Breast epithelium (tissue), 4 donors: ENCODE data around the gene EFHD1. TPM values are rescaled to one million over a fixed set of nuclear protein-coding genes. Genes with fewer than 3 reads are reported as not detected.
"Not testable (repeated sequence)": the region's sequence is repeated elsewhere in the genome, so short reads cannot be mapped to it uniquely, and the experiment has no call there.

ENCODE experiments used
- DNase-seq, 2 donors: peaks; one replicate each; pipeline ENCODE4 v3.0.0-alpha.2; 2019; ENCODE audit warnings: low spot score in 2 of 2
- H3K27ac ChIP-seq, 2 donors: fragments of 200-600 bp; sonication (generic) in 1 of 2; one replicate each; pipeline ENCODE4 v1.5.1; 2016 to 2019; ENCODE audit warnings: mild to moderate bottlenecking in 1 of 2
- H3K27me3 ChIP-seq, 2 donors: fragments of 200-600 bp; sonication (generic) in 1 of 2; one replicate each; pipeline versions ENCODE4 v1.5.1 to v1.6.0; 2017 to 2019; ENCODE audit warnings: control low read depth in 1 of 2, mild to moderate bottlenecking in 1 of 2
- H3K36me3 ChIP-seq: fragments of 200-600 bp; one replicate; pipeline ENCODE4 v1.5.1; 2019
- H3K4me1 ChIP-seq, 2 donors: fragments of 200-600 bp; sonication (generic); one replicate each; pipeline ENCODE4 v1.5.1; 2016 to 2019; ENCODE audit warnings: control low read depth in 1 of 2
- H3K4me3 ChIP-seq, 3 donors: fragments of 200-600 bp; sonication (generic); 1 replicate in 2 of 3; 2 replicates in 1 of 3; pipeline ENCODE4 v1.5.1; 2016 to 2019; ENCODE audit warnings: mild to moderate bottlenecking in 3 of 3, moderate library complexity in 2 of 3
- H3K9me3 ChIP-seq, 2 donors: fragments of 200-600 bp; sonication (generic) in 1 of 2; one replicate each; pipeline ENCODE4 v1.5.1; 2016 to 2019; ENCODE audit warnings: control low read depth in 1 of 2
- CTCF ChIP-seq, 3 donors: fragments of 450-650 bp; IDR thresholded peaks; one replicate each; pipeline ENCODE4 v1.5.1; 2016 to 2017; ENCODE audit warnings: antibody characterized with exemption in 3 of 3, mild to moderate bottlenecking in 3 of 3, moderate library complexity in 3 of 3
- POLR2A ChIP-seq: fragments of 450-650 bp; IDR thresholded peaks from one replicate; pipeline ENCODE4 v1.6.1; 2016; ENCODE audit warnings: antibody characterized with exemption, mild to moderate bottlenecking, moderate library complexity
- POLR2AphosphoS5 ChIP-seq, 3 donors: sonication (generic); formaldehyde crosslinking; IDR thresholded peaks; one replicate each; pipeline ENCODE4 v1.6.1; 2017; ENCODE audit warnings: antibody characterized with exemption in 3 of 3
- intact Hi-C: fragments of 100-400 bp; cut with DNase I; formaldehyde crosslinking; loops from one replicate; pipeline ENCODE4 v1.15.1; 2023; ENCODE audit warnings: low total_unique reads
- total RNA-seq, 3 donors: library from RNA; depleted of rRNA; stranded (reverse); fragments of >200 nt; gene quantifications; one replicate each; pipeline ENCODE4 v1.1.0, GENCODE V29; 2016

The EFHD1 gene
- total RNA-seq, 3 donors from 2014 or later = 31.0 to 67.2 (median 52.8) TPM

GRCh38 chr2:232688201-232688600 lies 54.8 kb downstream of the EFHD1 start:
- Histone ChIP-seq H3K27me3 (no peaks in the 10 kb centered on the region), H3K27ac (no peak overlapping the region), H3K4me3 (no peak overlapping the region), H3K9me3 (no peaks in the 10 kb centered on the region), H3K36me3 (no peaks in the 10 kb centered on the region), H3K4me1 (no peaks in the 10 kb centered on the region)
- intact Hi-C loops = no loop called here
- no peak for DNase-seq
- no peak for TF ChIP-seq POLR2A
- TF ChIP-seq CTCF (IDR thresholded peaks at IDR 0.05) = no peak
- TF ChIP-seq POLR2AphosphoS5 (IDR thresholded peaks at IDR 0.05) = no peak

GRCh38 chr2:232689152-232689910 lies 55.9 kb downstream of the EFHD1 start:
- no peak overlapping the region for H3K27ac ChIP-seq
- no peaks in the 10 kb centered on the region for H3K27me3 ChIP-seq
- no peak for DNase-seq
- no peaks in the 10 kb centered on the region for H3K36me3 ChIP-seq
- intact Hi-C loops = no loop called here
- H3K4me3 ChIP-seq = no peak overlapping the region
- no peaks in the 10 kb centered on the region for H3K9me3 ChIP-seq
- no peak for TF ChIP-seq CTCF (IDR thresholded peaks at IDR 0.05)
- TF ChIP-seq POLR2AphosphoS5 (IDR thresholded peaks at IDR 0.05) = no peak
- no peak for TF ChIP-seq POLR2A
- no peaks in the 10 kb centered on the region for H3K4me1 ChIP-seq

GRCh38 chr2:232691117-232691516 lies 57.7 kb downstream of the EFHD1 start:
- H3K27ac ChIP-seq, H3K9me3 ChIP-seq, H3K4me1 ChIP-seq, H3K27me3 ChIP-seq, H3K36me3 ChIP-seq, H3K4me3 ChIP-seq, intact Hi-C loops: not testable (repeated sequence)
- DNase-seq = peak in 1 of 2 donors; percentile 11

GRCh38 chr2:232693344-232693743 lies 59.9 kb downstream of the EFHD1 start:
- Histone ChIP-seq H3K9me3 (no peaks in the 10 kb centered on the region), H3K27ac (no peak overlapping the region), H3K27me3 (no peaks in the 10 kb centered on the region), H3K36me3 (no peaks in the 10 kb centered on the region), H3K4me3 (no peak overlapping the region), H3K4me1 (peaks cover 0 to 4% of the 10 kb centered on the region in 2 donors)
- DNase-seq = peak in 1 of 2 donors; percentile 10
- no peak for TF ChIP-seq CTCF (IDR thresholded peaks at IDR 0.05)
- TF ChIP-seq POLR2A = no peak
- TF ChIP-seq POLR2AphosphoS5 (IDR thresholded peaks at IDR 0.05) = no peak
- intact Hi-C loops = no loop called here

- Histone ChIP-seq H3K27ac (peak overlapping the region; percentile 97), H3K9me3 (no peaks in the 10 kb centered on the region), H3K4me3 (peak overlapping the region; percentile 73 to 91 (median 88)), H3K36me3 (no peaks in the 10 kb centered on the region), H3K27me3 (no peaks in the 10 kb centered on the region), H3K4me1 (peaks cover 0 to 19% of the 10 kb centered on the region in 2 donors)
- intact Hi-C loops = no loop called here
- TF ChIP-seq POLR2AphosphoS5 (IDR thresholded peaks at IDR 0.05) (no peak), CTCF (IDR thresholded peaks at IDR 0.05) (no peak), POLR2A (no peak)
- DNase-seq = no peak
Observed at GRCh38 chr2:232696609-232697058, 63.2 kb downstream of the EFHD1 start.
